Fibroblast of skin of left biceps (primary cell): ENCODE results near the gene TMEM205.
"Not testable (repeated sequence)": the region's sequence is repeated elsewhere in the genome, so short reads cannot be mapped to it uniquely, and the experiment has no call there.

Experiments used
- DNase-seq, 2 experiments: peaks; one replicate each; pipeline ENCODE4 v3.0.0-alpha.2; 2013; ENCODE audit warnings: low read depth in 2 of 2

TMEM205 gene

GRCh38 chr19:11339254-11340098 is 6.6 kb downstream of the TMEM205 start, which contains the start of gene RAB3D:
Gene RAB3D, minus strand, starts transcription at chr19:11339657. Its CDS starts 2,258 bp downstream, at chr19:11337399.
- DNase-seq, result peak; percentile 48 to 53

GRCh38 chr19:11338569-11339253 is 7.4 kb downstream of the TMEM205 start:
- no peak for DNase-seq

- DNase-seq, result no peak
Measured at GRCh38 chr19:11338121-11338520, 7.9 kb downstream of the TMEM205 start.

- DNase-seq, result no peak
Measured at GRCh38 chr19:11337080-11337479, 9.0 kb downstream of the TMEM205 start.

- no peak for DNase-seq
Measured at GRCh38 chr19:11335449-11336146, 10.5 kb downstream of the TMEM205 start.

- not testable (repeated sequence) for DNase-seq
Measured at GRCh38 chr19:11333838-11334237, 12.2 kb downstream of the TMEM205 start.

GRCh38 chr19:11332822-11333221 is 13.2 kb downstream of the TMEM205 start:
- no peak for DNase-seq

GRCh38 chr19:11331502-11331901 is 14.6 kb downstream of the TMEM205 start:
- DNase-seq, result no peak

GRCh38 chr19:11330127-11330526 is 15.9 kb downstream of the TMEM205 start:
- no peak for DNase-seq

- no peak for DNase-seq
Measured at GRCh38 chr19:11325544-11325943, 20.5 kb downstream of the TMEM205 start.

GRCh38 chr19:11324748-11325389 is 21.2 kb downstream of the TMEM205 start:
- DNase-seq, result no peak

- DNase-seq, result peak; percentile 81 to 84
Measured at GRCh38 chr19:11324079-11324661, 21.9 kb downstream of the TMEM205 start.

- DNase-seq, result no peak
Measured at GRCh38 chr19:11323601-11324078, 22.4 kb downstream of the TMEM205 start.

GRCh38 chr19:11322269-11323024 is 23.6 kb downstream of the TMEM205 start:
- no peak for DNase-seq

- DNase-seq, result no peak
Measured at GRCh38 chr19:11321191-11322126, 24.6 kb downstream of the TMEM205 start.

- DNase-seq, result not testable (repeated sequence)
Measured at GRCh38 chr19:11320278-11320995, 25.6 kb downstream of the TMEM205 start.

- DNase-seq, result no peak
Measured at GRCh38 chr19:11306337-11306736, 39.7 kb downstream of the TMEM205 start.

- DNase-seq, result no peak
Measured at GRCh38 chr19:11304936-11305335, 41.1 kb downstream of the TMEM205 start.

GRCh38 chr19:11300811-11301120 is 45.3 kb downstream of the TMEM205 start:
- no peak for DNase-seq
